GM23338 (cell line): ENCODE data around the gene NCS1. TPM values are rescaled to one million over a fixed set of nuclear protein-coding genes. Genes with fewer than 3 reads are reported as not detected.

ENCODE experiments used
- ATAC-seq: fragments of 200-7000 bp; cut with Tn5 transposase; 3 replicates; pipeline ENCODE4 v1.9.1; 2020
- DNase-seq: peaks from one replicate; pipeline ENCODE4 v3.0.0-alpha.2; 2015; ENCODE audit warnings: low spot score
- H2AFZ ChIP-seq: fragments of 200-600 bp; sonication (generic); 2 replicates; pipeline ENCODE4 v1.8.0; 2016; ENCODE audit warnings: antibody characterized with exemption, mild to moderate bottlenecking, moderate library complexity
- H3F3A ChIP-seq: fragments of 200-600 bp; sonication (generic); replicated peaks from 2 replicates; pipeline ENCODE4 v1.8.0; 2017; ENCODE audit warnings: antibody characterized with exemption, mixed run types, low read depth
- H3K27ac ChIP-seq: fragments of 200-600 bp; sonication (generic); 2 replicates; pipeline ENCODE4 v1.6.1; 2016; ENCODE audit warnings: low read depth
- H3K27me3 ChIP-seq: fragments of 200-600 bp; sonication (generic); 2 replicates; pipeline ENCODE4 v1.8.0; 2016; ENCODE audit warnings: mild to moderate bottlenecking, mixed run types, moderate library complexity; ENCODE audit not compliant: insufficient read depth
- H3K36me3 ChIP-seq: fragments of 200-600 bp; sonication (generic); 2 replicates; pipeline ENCODE4 v1.8.0; 2016; ENCODE audit warnings: mild to moderate bottlenecking; ENCODE audit not compliant: insufficient read depth
- H3K4me1 ChIP-seq: fragments of 200-600 bp; sonication (generic); 2 replicates; pipeline ENCODE4 v1.8.0; 2016; ENCODE audit warnings: mild to moderate bottlenecking, moderate library complexity; ENCODE audit not compliant: insufficient read depth
- H3K4me2 ChIP-seq: fragments of 200-600 bp; sonication (generic); 2 replicates; pipeline ENCODE4 v1.7.1; 2017; ENCODE audit warnings: mixed run types
- H3K4me3 ChIP-seq: fragments of 200-600 bp; sonication (generic); 2 replicates; pipeline ENCODE4 v1.6.1; 2016; ENCODE audit warnings: mixed run types
- H3K79me2 ChIP-seq: fragments of 200-600 bp; sonication (generic); replicated peaks from 2 replicates; pipeline ENCODE4 v1.8.0; 2017; ENCODE audit warnings: mild to moderate bottlenecking; ENCODE audit not compliant: insufficient read depth
- H3K9me2 ChIP-seq: fragments of 200-600 bp; sonication (generic); 2 replicates; pipeline ENCODE4 v1.8.0; 2017; ENCODE audit not compliant: insufficient read depth
- H4K20me1 ChIP-seq: fragments of 200-600 bp; sonication (generic); replicated peaks from 2 replicates; pipeline ENCODE4 v1.8.0; 2017; ENCODE audit warnings: mild to moderate bottlenecking; ENCODE audit not compliant: insufficient read depth
- H3K27ac Mint-ChIP-seq: 2 replicates; pipeline ENCODE4 v1.8.0; 2020; ENCODE audit warnings: inconsistent platforms, mild to moderate bottlenecking, moderate library complexity, mixed read lengths
- H3K27me3 Mint-ChIP-seq: 3 replicates; pipeline ENCODE4 v1.8.0; 2022; ENCODE audit warnings: low read depth, mild to moderate bottlenecking, moderate library complexity, mixed read lengths, inconsistent platforms; ENCODE audit not compliant: insufficient read depth, poor library complexity
- H3K36me3 Mint-ChIP-seq: 3 replicates; pipeline ENCODE4 v1.8.0; 2021; ENCODE audit warnings: low read depth, mild to moderate bottlenecking, inconsistent platforms, moderate library complexity, mixed read lengths
- H3K4me1 Mint-ChIP-seq: 3 replicates; pipeline ENCODE4 v1.8.0; 2020; ENCODE audit warnings: mild to moderate bottlenecking, inconsistent platforms, mixed read lengths
- H3K4me3 Mint-ChIP-seq: 3 replicates; pipeline ENCODE4 v1.8.0; 2021; ENCODE audit warnings: moderate library complexity, mild to moderate bottlenecking, inconsistent platforms, mixed read lengths
- H3K9me3 Mint-ChIP-seq: 3 replicates; pipeline ENCODE4 v1.8.0; 2020; ENCODE audit warnings: moderate library complexity, mild to moderate bottlenecking, inconsistent platforms, mixed read lengths
- CREB1 ChIP-seq: fragments of 250-450 bp; sonication (Bioruptor Pico); IDR thresholded peaks from 2 replicates; pipeline ENCODE4 v1.5.0; 2020; ENCODE audit warnings: low read depth, mild to moderate bottlenecking, moderate library complexity
- CTCF ChIP-seq, 2 experiments: fragments of 200-600 bp in 1 of 2; sonication (generic) in 1 of 2; conservative IDR thresholded peaks; 2 replicates each; pipeline versions ENCODE4 v1.5.1 to v1.6.1; 2016 to 2017; ENCODE audit warnings: antibody characterized with exemption in 2 of 2, low read depth in 2 of 2, mild to moderate bottlenecking in 2 of 2, moderate library complexity in 1 of 2
- EZH2 ChIP-seq: fragments of 200-600 bp; sonication (generic); IDR thresholded peaks from one replicate; pipeline ENCODE4 v1.8.0; 2017; ENCODE audit warnings: antibody characterized with exemption, mild to moderate bottlenecking, low read depth; ENCODE audit not compliant: unreplicated experiment
- EZH2phosphoT487 ChIP-seq: fragments of 200-600 bp; sonication (generic); IDR thresholded peaks from one replicate; pipeline ENCODE4 v1.8.1; 2018; ENCODE audit warnings: antibody characterized with exemption; ENCODE audit not compliant: unreplicated experiment
- JUNB ChIP-seq: IDR thresholded peaks from one replicate; pipeline ENCODE4 v1.6.1; 2016; ENCODE audit warnings: antibody characterized with exemption; ENCODE audit not compliant: unreplicated experiment
- NANOG ChIP-seq: IDR thresholded peaks from 2 replicates; pipeline ENCODE4 v1.6.1; 2016; ENCODE audit warnings: antibody characterized with exemption, borderline replicate concordance
- POLR2AphosphoS5 ChIP-seq: IDR thresholded peaks from 2 replicates; pipeline ENCODE4 v1.6.1; 2016; ENCODE audit warnings: antibody characterized with exemption, low read depth
- REST ChIP-seq: IDR thresholded peaks from one replicate; pipeline ENCODE4 v1.6.1; 2018; ENCODE audit warnings: antibody characterized with exemption; ENCODE audit not compliant: unreplicated experiment
- STAT1 ChIP-seq: IDR thresholded peaks from one replicate; pipeline ENCODE4 v1.6.1; 2016; ENCODE audit warnings: antibody characterized with exemption; ENCODE audit not compliant: unreplicated experiment
- ZNF114 ChIP-seq: fragments of 250-450 bp; sonication (Bioruptor Pico); IDR thresholded peaks from 2 replicates; pipeline ENCODE4 v1.5.0; 2020; ENCODE audit warnings: mild to moderate bottlenecking, moderate library complexity
- ZNF331 ChIP-seq: fragments of 250-450 bp; sonication (Bioruptor Pico); IDR thresholded peaks from 2 replicates; pipeline ENCODE4 v1.5.0; 2020; ENCODE audit warnings: low read depth, mild to moderate bottlenecking, moderate library complexity
- polyA plus RNA-seq: library from polyadenylated mRNA; unstranded; fragments of >200 nt; fragmentation: Nextera tagmentation; extraction: Ambion mirVana; gene quantifications from 2 replicates; pipeline ENCODE4 v1.2.1, GENCODE V29; 2016
- total RNA-seq: library from RNA; depleted of rRNA; stranded (reverse); fragments of >200 nt; shearing (Covaris generic); gene quantifications from 2 replicates; pipeline ENCODE4 v1.2.3, GENCODE V29; 2014

The NCS1 gene
- total and polyA plus RNA-seq, 2 experiments from 2014 or later = 8.2 to 34.3 TPM

- no peak overlapping the region for H3K4me3 ChIP-seq
- H4K20me1 ChIP-seq = no peaks in the 10 kb centered on the region
- peak overlapping the region; percentile 66; the same call in 1 of the 2 replicates for H3K4me2 ChIP-seq
- no peak overlapping the region for H2AFZ ChIP-seq
- no peak for TF ChIP-seq JUNB
- TF ChIP-seq CREB1 (CRISPR knock-in tag) = no peak
- TF ChIP-seq CTCF (conservative IDR thresholded peaks at IDR 0.05; ENCODE audit: low read depth in 2 of 2) = no peak
- TF ChIP-seq POLR2AphosphoS5 = no peak
- TF ChIP-seq REST = no peak
- TF ChIP-seq ZNF331 (CRISPR knock-in tag) = no peak
- no peaks in the 10 kb centered on the region for H3K79me2 ChIP-seq
- no peaks in the 10 kb centered on the region for H3K36me3 ChIP-seq
- H3K27me3 ChIP-seq = no peaks in the 10 kb centered on the region
- H3F3A ChIP-seq = 0 out of 2 replicates have a peak, but pooled peaks cover 5% of the 10 kb centered on the region
- no peak for ATAC-seq
- Mint-ChIP-seq H3K36me3 (peaks cover 7% of the 10 kb centered on the region; the same call in 2 of the 3 replicates), H3K27me3 (peaks cover 8% of the 10 kb centered on the region), H3K4me1 (peaks cover 43% of the 10 kb centered on the region), H3K4me3 (no peak overlapping the region; the same call in 2 of the 3 replicates), H3K27ac (no peak overlapping the region; the same call in 1 of the 2 replicates), H3K9me3 (no peaks in the 10 kb centered on the region)
- H3K4me1 ChIP-seq = peaks cover 31% of the 10 kb centered on the region
- 0 out of 2 replicates have a peak, but pooled peaks cover 3% of the 10 kb centered on the region for H3K9me2 ChIP-seq
- DNase-seq = no peak
- H3K27ac ChIP-seq = 0 out of 2 replicates have a peak overlapping the region, but pooled peaks have one; percentile 64
Measured at GRCh38 chr9:130139251-130139650, 33.0 kb upstream of the NCS1 start.

- Histone ChIP-seq H3K27me3 (no peaks in the 10 kb centered on the region), H3K79me2 (no peaks in the 10 kb centered on the region), H4K20me1 (no peaks in the 10 kb centered on the region), H3K4me1 (peaks cover 31% of the 10 kb centered on the region), H3K27ac (no peak overlapping the region), H3K4me3 (no peak overlapping the region), H3F3A (0 out of 2 replicates have a peak, but pooled peaks cover 2% of the 10 kb centered on the region), H3K9me2 (0 out of 2 replicates have a peak, but pooled peaks cover 3% of the 10 kb centered on the region), H3K4me2 (no peak overlapping the region), H2AFZ (no peak overlapping the region), H3K36me3 (no peaks in the 10 kb centered on the region)
- no peaks in the 10 kb centered on the region for H3K9me3 Mint-ChIP-seq
- no peak for DNase-seq
- H3K36me3 Mint-ChIP-seq = peaks cover 7% of the 10 kb centered on the region; the same call in 2 of the 3 replicates
- H3K27me3 Mint-ChIP-seq = peaks cover 15% of the 10 kb centered on the region
- no peak for ATAC-seq
- no peak for TF ChIP-seq EZH2phosphoT487
- no peak for TF ChIP-seq NANOG
- TF ChIP-seq CTCF (conservative IDR thresholded peaks at IDR 0.05; ENCODE audit: low read depth in 2 of 2) = no peak
- TF ChIP-seq ZNF114 (CRISPR knock-in tag) = no peak
- TF ChIP-seq STAT1 = no peak
- TF ChIP-seq ZNF331 (CRISPR knock-in tag) = no peak
- TF ChIP-seq JUNB = no peak
- TF ChIP-seq EZH2 = no peak
- no peak for TF ChIP-seq POLR2AphosphoS5
- H3K27ac Mint-ChIP-seq = no peak overlapping the region
- no peak overlapping the region for H3K4me3 Mint-ChIP-seq
- peaks cover 48% of the 10 kb centered on the region for H3K4me1 Mint-ChIP-seq
Measured at GRCh38 chr9:130140706-130141105, 31.5 kb upstream of the NCS1 start.
